GM18861 (cell line): ENCODE results near the gene IFT81.
"Not testable (repeated sequence)": the region's sequence is repeated elsewhere in the genome, so short reads cannot be mapped to it uniquely, and the experiment has no call there.

ENCODE experiments used
- ATAC-seq: cut with Tn5 transposase; IDR thresholded peaks from one replicate; pipeline ENCODE4 v1.9.1; 2021; ENCODE audit not compliant: unreplicated experiment

Gene IFT81

GRCh38 chr12:110243227-110243626 lies 119.1 kb downstream of the IFT81 start:
- ATAC-seq, result no peak

GRCh38 chr12:110244372-110244771 lies 120.2 kb downstream of the IFT81 start:
- ATAC-seq, result no peak

- no peak for ATAC-seq
Observed at GRCh38 chr12:110244829-110245228, 120.7 kb downstream of the IFT81 start.

GRCh38 chr12:110245369-110245772 lies 121.2 kb downstream of the IFT81 start:
- ATAC-seq, result no peak

- no peak for ATAC-seq
Observed at GRCh38 chr12:110246636-110247339, 122.6 kb downstream of the IFT81 start.

GRCh38 chr12:110247340-110248095 lies 123.4 kb downstream of the IFT81 start:
- no peak for ATAC-seq

- ATAC-seq, result no peak
Observed at GRCh38 chr12:110248096-110248447, 123.9 kb downstream of the IFT81 start.

- no peak for ATAC-seq
Observed at GRCh38 chr12:110249105-110249504, 124.9 kb downstream of the IFT81 start.

GRCh38 chr12:110249716-110250225 lies 125.6 kb downstream of the IFT81 start:
- ATAC-seq, result peak; percentile 74

- ATAC-seq, result no peak
Observed at GRCh38 chr12:110251381-110251780, 127.2 kb downstream of the IFT81 start.

GRCh38 chr12:110252716-110253115 lies 128.6 kb downstream of the IFT81 start:
- no peak for ATAC-seq

- ATAC-seq, result no peak
Observed at GRCh38 chr12:110253176-110253575, 129.0 kb downstream of the IFT81 start.

- no peak for ATAC-seq
Observed at GRCh38 chr12:110254971-110255540, 130.9 kb downstream of the IFT81 start.

- not testable (repeated sequence) for ATAC-seq
Observed at GRCh38 chr12:110255890-110256456, 131.8 kb downstream of the IFT81 start.

- ATAC-seq, result no peak
Observed at GRCh38 chr12:110256780-110257431, 132.7 kb downstream of the IFT81 start.

GRCh38 chr12:110258466-110258865 lies 134.3 kb downstream of the IFT81 start:
- ATAC-seq, result no peak

- ATAC-seq, result no peak
Observed at GRCh38 chr12:110262442-110263388, 138.6 kb downstream of the IFT81 start.

- ATAC-seq, result no peak
Observed at GRCh38 chr12:110266381-110266960, 142.3 kb downstream of the IFT81 start.

GRCh38 chr12:110266980-110267620 lies 142.9 kb downstream of the IFT81 start:
- ATAC-seq, result no peak
